ENCODE data around the gene ERCC5. TPM values are rescaled to one million over a fixed set of nuclear protein-coding genes. Genes with fewer than 3 reads are reported as not detected.

Gene ERCC5
- total and polyA plus RNA-seq, 9 of the 15 experiments (the other 6 are each of a cell fraction or from before 2014, with no cell fraction given) = 7.4 to 43.1 (median 33.9) TPM

DNA sequence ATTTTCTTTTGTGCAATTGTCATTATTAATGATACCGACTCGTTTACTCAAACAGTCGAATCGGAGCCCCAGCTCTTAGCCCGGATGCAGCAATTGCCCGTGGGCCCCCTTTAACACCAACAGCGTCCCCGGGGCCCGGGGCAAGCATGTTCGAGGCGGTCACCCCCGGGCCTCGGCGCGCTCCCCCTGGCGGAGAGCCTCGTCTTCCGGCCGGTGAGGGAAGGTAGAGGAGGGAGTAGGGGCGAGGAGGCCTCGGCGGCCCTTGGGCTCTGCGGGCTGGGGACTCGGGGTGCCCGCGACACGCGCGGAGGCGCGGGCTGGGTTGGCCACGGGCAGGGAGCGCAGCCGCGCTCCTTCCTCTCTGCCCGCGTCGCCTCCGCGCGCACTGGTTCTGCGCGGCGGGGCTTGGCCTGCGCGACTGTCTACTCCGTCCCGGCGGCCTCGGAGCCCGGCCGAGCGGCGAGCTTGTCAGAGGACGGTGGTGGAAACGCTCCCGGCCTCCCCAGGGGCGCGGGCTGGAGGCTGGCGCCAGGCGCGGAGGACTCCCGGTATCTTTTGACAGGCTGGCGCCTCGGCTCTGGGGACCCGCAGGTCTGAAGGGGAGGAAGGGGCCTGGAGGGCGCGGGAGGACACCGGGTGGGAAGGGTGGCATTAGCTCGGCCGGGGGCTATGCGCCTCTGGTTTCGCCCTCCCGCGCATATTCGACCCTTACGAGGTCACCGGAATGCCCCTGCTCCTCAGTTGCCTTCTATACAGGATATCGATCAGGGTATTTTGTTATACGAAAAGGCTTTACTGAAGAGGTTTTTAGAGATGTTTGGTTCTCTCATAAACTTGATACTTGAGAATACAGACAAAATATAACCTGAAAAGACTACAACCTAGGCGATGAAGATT, 45.4 kb upstream of the ERCC5 start (continued):
- TF ChIP-seq, protein P1, sequence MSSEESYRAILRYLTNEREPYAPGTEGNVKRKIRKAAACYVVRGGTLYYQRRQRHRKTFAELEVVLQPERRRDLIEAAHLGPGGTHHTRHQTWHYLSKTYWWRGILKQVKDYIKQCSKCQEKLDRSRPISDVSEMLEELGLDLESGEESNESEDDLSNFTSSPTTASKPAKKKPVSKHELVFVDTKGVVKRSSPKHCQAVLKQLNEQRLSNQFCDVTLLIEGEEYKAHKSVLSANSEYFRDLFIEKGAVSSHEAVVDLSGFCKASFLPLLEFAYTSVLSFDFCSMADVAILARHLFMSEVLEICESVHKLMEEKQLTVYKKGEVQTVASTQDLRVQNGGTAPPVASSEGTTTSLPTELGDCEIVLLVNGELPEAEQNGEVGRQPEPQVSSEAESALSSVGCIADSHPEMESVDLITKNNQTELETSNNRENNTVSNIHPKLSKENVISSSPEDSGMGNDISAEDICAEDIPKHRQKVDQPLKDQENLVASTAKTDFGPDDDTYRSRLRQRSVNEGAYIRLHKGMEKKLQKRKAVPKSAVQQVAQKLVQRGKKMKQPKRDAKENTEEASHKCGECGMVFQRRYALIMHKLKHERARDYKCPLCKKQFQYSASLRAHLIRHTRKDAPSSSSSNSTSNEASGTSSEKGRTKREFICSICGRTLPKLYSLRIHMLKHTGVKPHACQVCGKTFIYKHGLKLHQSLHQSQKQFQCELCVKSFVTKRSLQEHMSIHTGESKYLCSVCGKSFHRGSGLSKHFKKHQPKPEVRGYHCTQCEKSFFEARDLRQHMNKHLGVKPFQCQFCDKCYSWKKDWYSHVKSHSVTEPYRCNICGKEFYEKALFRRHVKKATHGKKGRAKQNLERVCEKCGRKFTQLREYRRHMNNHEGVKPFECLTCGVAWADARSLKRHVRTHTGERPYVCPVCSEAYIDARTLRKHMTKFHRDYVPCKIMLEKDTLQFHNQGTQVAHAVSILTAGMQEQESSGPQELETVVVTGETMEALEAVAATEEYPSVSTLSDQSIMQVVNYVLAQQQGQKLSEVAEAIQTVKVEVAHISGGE (CRISPR knock-in tag; IDR thresholded peaks at IDR 0.05) = no peak
- no peak for TF ChIP-seq NCOA1 (IDR thresholded peaks at IDR 0.05; ENCODE audit: low read depth)
- TF ChIP-seq KDM1A (IDR thresholded peaks at IDR 0.05) = no peak
- TF ChIP-seq KAT7 (CRISPR knock-in tag; IDR thresholded peaks at IDR 0.05; ENCODE audit: borderline replicate concordance) = peak; percentile 39; the same call in 1 of the 2 replicates
- no peak for TF ChIP-seq SREBF1 (IDR thresholded peaks at IDR 0.05; ENCODE audit: borderline replicate concordance, low read depth, low read length)
- TF ChIP-seq MEF2A (IDR thresholded peaks at IDR 0.05; ENCODE audit: control insufficient read depth, low read depth, low read length) = no peak
- TF ChIP-seq ELF4 (CRISPR knock-in tag; IDR thresholded peaks at IDR 0.05) = no peak
- TF ChIP-seq ZNF175 (CRISPR knock-in tag; IDR thresholded peaks at IDR 0.05; ENCODE audit: low read depth) = no peak
- no peak for TF ChIP-seq ZNF717 (CRISPR knock-in tag; IDR thresholded peaks at IDR 0.05)
- TF ChIP-seq TRIM28 (IDR thresholded peaks at IDR 0.05) = no peak
- TF ChIP-seq ZNF76 (CRISPR knock-in tag; IDR thresholded peaks at IDR 0.05; ENCODE audit: borderline replicate concordance) = no peak
- TF ChIP-seq ARNT (IDR thresholded peaks at IDR 0.05) = no peak
- TF ChIP-seq SP1 (CRISPR knock-in tag; IDR thresholded peaks at IDR 0.05) = no peak
- no peak for TF ChIP-seq ZNF408 (CRISPR knock-in tag; IDR thresholded peaks at IDR 0.05; ENCODE audit: low read depth)
- TF ChIP-seq BRD4 (IDR thresholded peaks at IDR 0.05) = no peak
- TF ChIP-seq, protein P2, sequence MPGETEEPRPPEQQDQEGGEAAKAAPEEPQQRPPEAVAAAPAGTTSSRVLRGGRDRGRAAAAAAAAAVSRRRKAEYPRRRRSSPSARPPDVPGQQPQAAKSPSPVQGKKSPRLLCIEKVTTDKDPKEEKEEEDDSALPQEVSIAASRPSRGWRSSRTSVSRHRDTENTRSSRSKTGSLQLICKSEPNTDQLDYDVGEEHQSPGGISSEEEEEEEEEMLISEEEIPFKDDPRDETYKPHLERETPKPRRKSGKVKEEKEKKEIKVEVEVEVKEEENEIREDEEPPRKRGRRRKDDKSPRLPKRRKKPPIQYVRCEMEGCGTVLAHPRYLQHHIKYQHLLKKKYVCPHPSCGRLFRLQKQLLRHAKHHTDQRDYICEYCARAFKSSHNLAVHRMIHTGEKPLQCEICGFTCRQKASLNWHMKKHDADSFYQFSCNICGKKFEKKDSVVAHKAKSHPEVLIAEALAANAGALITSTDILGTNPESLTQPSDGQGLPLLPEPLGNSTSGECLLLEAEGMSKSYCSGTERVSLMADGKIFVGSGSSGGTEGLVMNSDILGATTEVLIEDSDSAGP (CRISPR knock-in tag; IDR thresholded peaks at IDR 0.05) = no peak
- TF ChIP-seq ZNF77 (CRISPR knock-in tag; IDR thresholded peaks at IDR 0.05) = no peak

Measured in K562 (cell line).